K562 (cell line): ENCODE data around the gene OOSP4B. TPM values are rescaled to one million over a fixed set of nuclear protein-coding genes. Genes with fewer than 3 reads are reported as not detected.
A peak's percentile ranks its signal among the peaks of the same experiment; 100 is the strongest.

Experiments used
- ATAC-seq: fragments of 200-7000 bp; cut with Tn5 transposase; 3 replicates; pipeline ENCODE4 v1.9.1; 2020; ENCODE audit warnings: moderate library complexity
- BruUV-seq: library from RNA; stranded (reverse); fragments of 400-500 nt; replicated peaks from 2 replicates; lab custom pipeline; 2021; lab: Mats Ljungman, UMichigan
- CTCF ChIA-PET: fragments of 300-600 bp; formaldehyde crosslinking; extraction: SDS; loops from one replicate; lab custom pipeline; 2021; ENCODE audit warnings: low intra/inter-chr PET ratio; lab: Yijun Ruan, JAX
- POLR2A ChIA-PET: fragments of 300-600, 350-650 bp; sonication (Branson Sonifier 250); formaldehyde crosslinking; extraction: SDS; loops from one replicate; lab custom pipeline; 2021; ENCODE audit warnings: antibody characterized with exemption, inconsistent platforms; lab: Yijun Ruan, JAX
- DNase-seq, 4 experiments: peaks; one replicate each; pipeline versions ENCODE4 v3.0.0 to v3.0.0-alpha.2; 2011 to 2018; ENCODE audit warnings: low spot score in 3 of 4, mixed read lengths in 3 of 4; ENCODE audit errors: extremely low read depth in 1 of 4
- FAIRE-seq: peaks from 2 replicates; lab custom pipeline; 2011; peaks lifted over from hg19 to GRCh38; lab: Jason Lieb, UNC
- H2AFZ ChIP-seq: 2 replicates; pipeline ENCODE4 v1.6.0; 2011; ENCODE audit warnings: low read depth, low read length, control low read depth, inconsistent platforms
- H3K27ac ChIP-seq: fragments of 200-600 bp; 3 replicates; pipeline ENCODE4 v1.8.0; 2011; ENCODE audit warnings: low read depth, mild to moderate bottlenecking, control low read depth, inconsistent platforms, low read length, moderate library complexity, mixed read lengths; ENCODE audit errors: extremely low read depth
- H3K27me3 ChIP-seq, 2 experiments: fragments of 300-600 bp in 1 of 2; 2 replicates in 1 of 2; 3 replicates in 1 of 2; pipeline versions ENCODE4 v1.6.0 to v1.8.0; 2011; ENCODE audit warnings: inconsistent platforms in 2 of 2, low read length in 2 of 2, mild to moderate bottlenecking in 1 of 2, mixed read lengths in 1 of 2, moderate library complexity in 1 of 2; ENCODE audit not compliant: control insufficient read depth in 2 of 2, insufficient read depth in 2 of 2
- H3K36me3 ChIP-seq: fragments of 300-600 bp; 3 replicates; pipeline ENCODE4 v1.8.0; 2011; ENCODE audit warnings: mild to moderate bottlenecking, low read length, inconsistent platforms; ENCODE audit not compliant: control insufficient read depth, insufficient read depth
- H3K4me1 ChIP-seq, 2 experiments: fragments of 200-600 bp in 1 of 2; replicated peaks in 1 of 2; 2 replicates in 1 of 2; 3 replicates in 1 of 2; pipeline versions ENCODE4 v1.5.1 to v1.8.0; 2011; ENCODE audit warnings: inconsistent platforms in 2 of 2, low read length in 2 of 2, mild to moderate bottlenecking in 1 of 2, mixed read lengths in 1 of 2, moderate library complexity in 1 of 2; ENCODE audit not compliant: control insufficient read depth in 2 of 2, insufficient read depth in 2 of 2
- H3K4me2 ChIP-seq: 2 replicates; pipeline ENCODE4 v1.6.1; 2011; ENCODE audit warnings: low read length, control low read depth, inconsistent platforms, mixed read lengths; ENCODE audit not compliant: insufficient read depth
- H3K4me3 ChIP-seq: fragments of 200-600 bp; sonication (generic), shearing (Covaris generic); 2 replicates; pipeline ENCODE4 v1.5.1; 2016; ENCODE audit warnings: control low read depth, inconsistent platforms
- H3K79me2 ChIP-seq: fragments of 200-600 bp; 3 replicates; pipeline ENCODE4 v1.8.0; 2011; ENCODE audit warnings: low read length, inconsistent platforms; ENCODE audit not compliant: control insufficient read depth, insufficient read depth
- H3K9ac ChIP-seq, 2 experiments: 2 replicates each; pipeline versions ENCODE4 v1.6.0 to v1.6.1; 2011; ENCODE audit warnings: low read depth in 2 of 2, low read length in 2 of 2, control low read depth in 1 of 2, inconsistent platforms in 1 of 2, mild to moderate bottlenecking in 1 of 2, mixed read lengths in 1 of 2; ENCODE audit not compliant: insufficient read depth in 1 of 2
- H3K9me1 ChIP-seq: one replicate; pipeline ENCODE4 v1.6.0; 2011; ENCODE audit warnings: inconsistent platforms, mild to moderate bottlenecking, low read length, moderate library complexity; ENCODE audit not compliant: control insufficient read depth, insufficient read depth
- H3K9me3 ChIP-seq: replicated peaks from 2 replicates; pipeline ENCODE4 v1.5.1; 2011; ENCODE audit warnings: low read depth, low read length, inconsistent platforms; ENCODE audit not compliant: control insufficient read depth, insufficient read depth
- H4K20me1 ChIP-seq: replicated peaks from 2 replicates; pipeline ENCODE4 v1.6.1; 2011; ENCODE audit warnings: low read length, inconsistent platforms, mixed read lengths; ENCODE audit not compliant: control insufficient read depth, insufficient read depth
- CC2D1A ChIP-seq: fragments of 450-650 bp; IDR thresholded peaks from 2 replicates; pipeline ENCODE4 v1.6.1; 2017; ENCODE audit warnings: mild to moderate bottlenecking
- CSDE1 ChIP-seq, 2 experiments: fragments of 450-650 bp; IDR thresholded peaks; 2 replicates each; pipeline ENCODE4 v1.6.1; 2016; ENCODE audit warnings: mild to moderate bottlenecking in 1 of 2
- FOXA3 ChIP-seq, 2 experiments: fragments of 450-650 bp in 1 of 2; sonication (generic) in 1 of 2; formaldehyde crosslinking; IDR thresholded peaks in 1 of 2; conservative IDR thresholded peaks in 1 of 2; 2 replicates each; pipeline versions ENCODE4 v1.4.0 to v1.8.0; 2020 to 2022; ENCODE audit warnings: mild to moderate bottlenecking in 2 of 2, missing genetic modification reagents in 1 of 2
- GABPB1 ChIP-seq: sonication (generic); formaldehyde crosslinking; IDR thresholded peaks from 2 replicates; pipeline ENCODE4 v1.8.0; 2022; ENCODE audit warnings: mild to moderate bottlenecking, missing genetic modification reagents
- PURB ChIP-seq: sonication (generic); formaldehyde crosslinking; IDR thresholded peaks from 2 replicates; pipeline ENCODE4 v1.9.0; 2021; ENCODE audit warnings: low read depth, mild to moderate bottlenecking, missing genetic modification reagents
- SPI1 ChIP-seq: IDR thresholded peaks from 2 replicates; pipeline ENCODE4 v1.6.1; 2011; ENCODE audit warnings: low read depth, low read length, control low read depth, borderline replicate concordance
- TRIM24 ChIP-seq, 2 experiments: fragments of 450-650 bp; IDR thresholded peaks; 2 replicates each; pipeline ENCODE4 v1.6.1; 2016
- ZNF12 ChIP-seq: sonication (generic); formaldehyde crosslinking; IDR thresholded peaks from 2 replicates; pipeline ENCODE4 v1.4.0; 2020; ENCODE audit warnings: mild to moderate bottlenecking, missing genetic modification reagents
- ZNF311 ChIP-seq: fragments of 250-450 bp; sonication (Bioruptor Pico); IDR thresholded peaks from 2 replicates; pipeline ENCODE4 v1.4.0; 2020; ENCODE audit warnings: mild to moderate bottlenecking, moderate library complexity
- ZNF41 ChIP-seq: fragments of 250-450 bp; sonication (Bioruptor Pico); conservative IDR thresholded peaks from 2 replicates; pipeline ENCODE4 v1.4.0; 2020; ENCODE audit warnings: mild to moderate bottlenecking
- WGBS: fragments of 100-300 bp; shearing (Covaris generic); methylation state at CpG from one replicate; pipeline ENCODE4 v1.1.6; 2016; ENCODE audit warnings: low coverage, mixed read lengths; ENCODE audit not compliant: insufficient coverage; ENCODE audit errors: missing lambda C conversion rate; 5-methylcytosine and 5-hydroxymethylcytosine counted together
- in situ Hi-C: fragments of 300-500 bp; cut with MboI; formaldehyde crosslinking; loops from 4 replicates; pipeline ENCODE4 v1.15.0; 2018; ENCODE audit warnings: inconsistent platforms, mixed read lengths
- intact Hi-C: fragments of 100-400 bp; cut with micrococcal nuclease; formaldehyde crosslinking; loops from 2 replicates; pipeline ENCODE4 v1.14.2; 2022
- polyA plus RNA-seq, 8 experiments: library from polyadenylated mRNA; depleted of rRNA in 4 of 8; stranded (reverse) in 5 of 8; unstranded in 3 of 8; fragments of >200 nt; fragmentation: Nextera tagmentation in 2 of 8; fragmentation: Illumina TruSeq in 1 of 8; extraction: Ambion mirVana in 2 of 8; extraction: Trizol in 1 of 8; gene quantifications; 2 replicates each; pipeline versions ENCODE4 v1.2.1 to v1.2.3, GENCODE V29; 2011 to 2014; ENCODE audit warnings: inconsistent platforms in 1 of 8, missing spikeins in 1 of 8
- total RNA-seq, 7 experiments: library from RNA; depleted of rRNA in 6 of 7; stranded (reverse); fragments of >200 nt in 6 of 7; fragmentation: Illumina TruSeq in 2 of 7; extraction: Trizol in 2 of 7; gene quantifications; 2 replicates each; pipeline versions ENCODE4 v1.2.1 to v1.2.3, GENCODE V29; 2011 to 2021; ENCODE audit warnings: low replicate concordance in 1 of 7

OOSP4B gene
- total and polyA plus RNA-seq, 9 of the 15 experiments (the other 6 are each of a cell fraction or from before 2014, with no cell fraction given) = 0.10 to 0.43 (median 0.15) TPM; not detected in 5

- Histone ChIP-seq H3K9ac (no peak overlapping the region), H3K9me1 (no peaks in the 10 kb centered on the region), H3K4me1 (no peaks in the 10 kb centered on the region), H2AFZ (0 out of 2 replicates have a peak overlapping the region, but pooled peaks have one; percentile 21), H3K36me3 (no peaks in the 10 kb centered on the region), H3K4me3 (no peak overlapping the region), H3K27me3 (no peaks in the 10 kb centered on the region), H4K20me1 (no peaks in the 10 kb centered on the region), H3K79me2 (no peaks in the 10 kb centered on the region), H3K27ac (no peak overlapping the region), H3K4me2 (no peak overlapping the region)
- in situ Hi-C loops (no loop called here), intact Hi-C loops (no loop called here)
- DNase-seq (no peak), FAIRE-seq (no peak), ATAC-seq (no peak)
- POLR2A ChIA-PET = no interaction called here
- BruUV-seq = no TSS peak
- 22% methylated on average over 5 of the region's 5 CpGs for WGBS
- no peak for TF ChIP-seq PURB (CRISPR knock-in tag)
- no peak for TF ChIP-seq ZNF12 (CRISPR knock-in tag)
- TF ChIP-seq ZNF41 = no peak
- no peak for TF ChIP-seq GABPB1 (CRISPR knock-in tag)
- peak in 1 of 2 experiments; percentile 42; a peak in 1 of 4 replicates for TF ChIP-seq FOXA3 (CRISPR knock-in tag; conservative IDR thresholded peaks at IDR 0.05 in 1 of 2, IDR thresholded peaks at IDR 0.05 in 1 of 2)
- TF ChIP-seq TRIM24 (IDR thresholded peaks at IDR 0.05) = peak in 1 of 2 experiments; percentile 37; a peak in 1 of 4 replicates
- peak; percentile 29; the same call in 1 of the 2 replicates for TF ChIP-seq ZNF311 (CRISPR knock-in tag)
- TF ChIP-seq CSDE1 (IDR thresholded peaks at IDR 0.05) = no peak
- TF ChIP-seq CC2D1A = 0 out of 2 replicates have a peak, but pooled peaks have one; percentile 16
- peak; percentile 55 for TF ChIP-seq SPI1
- TF ChIP-seq, all 486 proteins: peak for 5
- peaks cover 5% of the 10 kb centered on the region; the same call in 1 of the 2 replicates for H3K9me3 ChIP-seq
- CTCF ChIA-PET = no interaction called here
Measured at GRCh38 chr11:59992425-59992824, 24.6 kb upstream of the OOSP4B start.
